Measurements from ENCODE around the gene PLPPR1.
"Not testable (repeated sequence)": the region's sequence is repeated elsewhere in the genome, so short reads cannot be mapped to it uniquely, and the experiment has no call there.

GRCh38 chr9:101039581-101039980 lies 11.1 kb downstream of the PLPPR1 start:
- not testable (repeated sequence) for TF ChIP-seq CTCF (IDR thresholded peaks at IDR 0.05); POLR2AphosphoS5 (IDR thresholded peaks at IDR 0.05; ENCODE audit: insufficient read depth in 1 of 2, low read depth in 1 of 2)
